RWPE2 (cell line): ENCODE measurements around the gene PAFAH1B2.

Experiments
- ATAC-seq: fragments of 200-7000 bp; cut with Tn5 transposase; 3 replicates; pipeline ENCODE4 v1.9.1; 2021; ENCODE audit warnings: low read depth
- DNase-seq: peaks from one replicate; pipeline ENCODE4 v3.0.0-alpha.2; 2020; ENCODE audit warnings: low spot score
- H3K27ac ChIP-seq: fragments of 450-650 bp; 2 replicates; pipeline ENCODE4 v1.5.1; 2017; ENCODE audit warnings: mild to moderate bottlenecking; ENCODE audit not compliant: poor library complexity, severe bottlenecking
- H3K27me3 ChIP-seq: fragments of 250-450 bp; sonication (Bioruptor Pico); 2 replicates; pipeline ENCODE4 v1.5.1; 2021; ENCODE audit warnings: mild to moderate bottlenecking, moderate library complexity; ENCODE audit not compliant: insufficient read depth, poor library complexity, severe bottlenecking
- H3K36me3 ChIP-seq: fragments of 250-450 bp; sonication (Bioruptor Pico); 2 replicates; pipeline ENCODE4 v1.5.1; 2020; ENCODE audit warnings: low read depth, mild to moderate bottlenecking, moderate library complexity
- H3K4me1 ChIP-seq: fragments of 250-450 bp; sonication (Bioruptor Pico); 2 replicates; pipeline ENCODE4 v1.5.1; 2021; ENCODE audit warnings: mild to moderate bottlenecking, moderate library complexity; ENCODE audit not compliant: insufficient read depth, poor library complexity, severe bottlenecking
- H3K4me3 ChIP-seq: fragments of 250-450 bp; sonication (Bioruptor Pico); 2 replicates; pipeline ENCODE4 v1.5.1; 2021; ENCODE audit warnings: mild to moderate bottlenecking, moderate library complexity; ENCODE audit not compliant: severe bottlenecking
- H3K9me3 ChIP-seq: fragments of 250-450 bp; sonication (Bioruptor Pico); 2 replicates; pipeline ENCODE4 v1.5.1; 2021; ENCODE audit warnings: mild to moderate bottlenecking, moderate library complexity; ENCODE audit not compliant: severe bottlenecking
- TF ChIP-seq, protein P1 (sequence below): fragments of 450-650 bp; IDR thresholded peaks from one replicate; pipeline ENCODE4 v1.5.1; 2017; ENCODE audit warnings: mild to moderate bottlenecking, moderate library complexity; ENCODE audit not compliant: poor library complexity, severe bottlenecking

The PAFAH1B2 gene

GRCh38 chr11:117154468-117154867 lies 10.4 kb downstream of the PAFAH1B2 start:
- Histone ChIP-seq H3K9me3 (no peaks in the 10 kb centered on the region), H3K27me3 (no peaks in the 10 kb centered on the region), H3K4me1 (peaks cover 5% of the 10 kb centered on the region), H3K4me3 (no peak overlapping the region), H3K27ac (no peak overlapping the region), H3K36me3 (peaks cover 79% of the 10 kb centered on the region)
- DNase-seq (no peak), ATAC-seq (no peak)
- TF ChIP-seq, protein P1, sequence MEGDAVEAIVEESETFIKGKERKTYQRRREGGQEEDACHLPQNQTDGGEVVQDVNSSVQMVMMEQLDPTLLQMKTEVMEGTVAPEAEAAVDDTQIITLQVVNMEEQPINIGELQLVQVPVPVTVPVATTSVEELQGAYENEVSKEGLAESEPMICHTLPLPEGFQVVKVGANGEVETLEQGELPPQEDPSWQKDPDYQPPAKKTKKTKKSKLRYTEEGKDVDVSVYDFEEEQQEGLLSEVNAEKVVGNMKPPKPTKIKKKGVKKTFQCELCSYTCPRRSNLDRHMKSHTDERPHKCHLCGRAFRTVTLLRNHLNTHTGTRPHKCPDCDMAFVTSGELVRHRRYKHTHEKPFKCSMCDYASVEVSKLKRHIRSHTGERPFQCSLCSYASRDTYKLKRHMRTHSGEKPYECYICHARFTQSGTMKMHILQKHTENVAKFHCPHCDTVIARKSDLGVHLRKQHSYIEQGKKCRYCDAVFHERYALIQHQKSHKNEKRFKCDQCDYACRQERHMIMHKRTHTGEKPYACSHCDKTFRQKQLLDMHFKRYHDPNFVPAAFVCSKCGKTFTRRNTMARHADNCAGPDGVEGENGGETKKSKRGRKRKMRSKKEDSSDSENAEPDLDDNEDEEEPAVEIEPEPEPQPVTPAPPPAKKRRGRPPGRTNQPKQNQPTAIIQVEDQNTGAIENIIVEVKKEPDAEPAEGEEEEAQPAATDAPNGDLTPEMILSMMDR = no peak

- no peaks in the 10 kb centered on the region for H3K9me3 ChIP-seq
- no peak overlapping the region for H3K4me3 ChIP-seq
- no peak overlapping the region for H3K27ac ChIP-seq
- DNase-seq = no peak
- TF ChIP-seq, protein P1 = no peak
- H3K36me3 ChIP-seq = peaks cover 86% of the 10 kb centered on the region
- no peaks in the 10 kb centered on the region for H3K27me3 ChIP-seq
- no peak for ATAC-seq
- no peaks in the 10 kb centered on the region for H3K4me1 ChIP-seq
These were observed 13.4 kb downstream of the PAFAH1B2 start for GRCh38 chr11:117157507-117157906.

DNA sequence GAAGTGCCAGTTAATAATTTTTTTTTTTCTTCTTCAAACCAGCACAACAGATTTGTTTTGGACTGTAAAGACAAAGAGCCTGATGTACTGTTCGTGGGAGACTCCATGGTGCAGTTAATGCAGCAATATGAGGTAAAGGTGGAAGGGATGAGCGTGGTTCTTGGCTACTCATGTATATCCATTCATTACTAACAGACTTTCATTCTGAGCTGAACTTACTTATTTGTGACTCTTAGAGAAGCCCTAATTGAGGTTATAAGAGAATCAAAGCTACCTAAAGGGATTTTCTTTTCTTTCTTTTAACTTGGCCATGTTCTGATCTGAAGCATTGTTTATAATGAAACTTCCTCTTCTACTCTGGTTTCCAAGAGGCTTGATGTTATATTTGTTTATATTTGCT lies 15.8 kb downstream of the PAFAH1B2 start:
- H3K27me3 ChIP-seq = no peaks in the 10 kb centered on the region
- no peak overlapping the region for H3K4me3 ChIP-seq
- H3K4me1 ChIP-seq = no peaks in the 10 kb centered on the region
- ATAC-seq (no peak), DNase-seq (no peak)
- TF ChIP-seq, protein P1 = no peak
- no peak overlapping the region for H3K27ac ChIP-seq
- no peaks in the 10 kb centered on the region for H3K9me3 ChIP-seq
- peaks cover 86% of the 10 kb centered on the region for H3K36me3 ChIP-seq

DNA sequence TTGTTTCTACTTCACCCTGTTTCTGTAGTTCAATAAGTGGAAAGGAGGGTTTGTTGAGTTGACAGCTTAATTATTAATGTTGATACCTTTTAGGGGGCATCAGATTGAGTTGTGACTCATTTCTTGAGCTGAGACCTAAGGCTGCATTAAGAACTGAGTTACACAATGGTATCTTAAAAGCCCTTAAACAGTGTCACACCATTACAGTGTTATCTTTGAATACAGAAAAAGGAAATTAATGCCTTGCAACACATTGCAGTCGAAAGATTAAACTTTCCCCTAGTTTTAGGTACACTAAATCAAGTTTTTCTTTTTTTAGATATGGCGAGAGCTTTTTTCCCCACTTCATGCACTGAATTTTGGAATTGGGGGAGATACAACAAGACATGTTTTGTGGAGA lies 16.7 kb downstream of the PAFAH1B2 start:
- H3K9me3 ChIP-seq = no peaks in the 10 kb centered on the region
- H3K27me3 ChIP-seq = no peaks in the 10 kb centered on the region
- H3K36me3 ChIP-seq = peaks cover 86% of the 10 kb centered on the region
- TF ChIP-seq, protein P1 = no peak
- H3K27ac ChIP-seq = no peak overlapping the region
- ATAC-seq (no peak), DNase-seq (no peak)
- H3K4me1 ChIP-seq = no peaks in the 10 kb centered on the region
- H3K4me3 ChIP-seq = no peak overlapping the region

- H3K4me3 ChIP-seq = no peak overlapping the region
- no peaks in the 10 kb centered on the region for H3K27me3 ChIP-seq
- ATAC-seq = no peak
- no peaks in the 10 kb centered on the region for H3K9me3 ChIP-seq
- no peak overlapping the region for H3K27ac ChIP-seq
- DNase-seq = no peak
- no peaks in the 10 kb centered on the region for H3K4me1 ChIP-seq
- H3K36me3 ChIP-seq = peaks cover 92% of the 10 kb centered on the region
- TF ChIP-seq, protein P1 = no peak
These were observed 22.4 kb downstream of the PAFAH1B2 start for GRCh38 chr11:117166491-117166890.
